Upper lobe of left lung (tissue), 4 donors: ENCODE measurements around the gene EVC2.

ENCODE experiments used
- POLR2AphosphoS5 ChIP-seq, 2 donors: sonication (generic); formaldehyde crosslinking; IDR thresholded peaks; one replicate each; pipeline ENCODE4 v1.5.1; 2017; ENCODE audit warnings: antibody characterized with exemption in 2 of 2
- TF ChIP-seq, protein P1 (sequence below), 6 experiments: fragments of 450-650 bp in 4 of 6; fragments of 200-600 bp in 2 of 6; sonication (generic) in 2 of 6; IDR thresholded peaks; one replicate each; pipeline ENCODE4 v1.5.1; 2016 to 2019; ENCODE audit warnings: antibody characterized with exemption in 6 of 6

- TF ChIP-seq, protein P1, sequence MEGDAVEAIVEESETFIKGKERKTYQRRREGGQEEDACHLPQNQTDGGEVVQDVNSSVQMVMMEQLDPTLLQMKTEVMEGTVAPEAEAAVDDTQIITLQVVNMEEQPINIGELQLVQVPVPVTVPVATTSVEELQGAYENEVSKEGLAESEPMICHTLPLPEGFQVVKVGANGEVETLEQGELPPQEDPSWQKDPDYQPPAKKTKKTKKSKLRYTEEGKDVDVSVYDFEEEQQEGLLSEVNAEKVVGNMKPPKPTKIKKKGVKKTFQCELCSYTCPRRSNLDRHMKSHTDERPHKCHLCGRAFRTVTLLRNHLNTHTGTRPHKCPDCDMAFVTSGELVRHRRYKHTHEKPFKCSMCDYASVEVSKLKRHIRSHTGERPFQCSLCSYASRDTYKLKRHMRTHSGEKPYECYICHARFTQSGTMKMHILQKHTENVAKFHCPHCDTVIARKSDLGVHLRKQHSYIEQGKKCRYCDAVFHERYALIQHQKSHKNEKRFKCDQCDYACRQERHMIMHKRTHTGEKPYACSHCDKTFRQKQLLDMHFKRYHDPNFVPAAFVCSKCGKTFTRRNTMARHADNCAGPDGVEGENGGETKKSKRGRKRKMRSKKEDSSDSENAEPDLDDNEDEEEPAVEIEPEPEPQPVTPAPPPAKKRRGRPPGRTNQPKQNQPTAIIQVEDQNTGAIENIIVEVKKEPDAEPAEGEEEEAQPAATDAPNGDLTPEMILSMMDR (IDR thresholded peaks at IDR 0.05), result no peak
- TF ChIP-seq POLR2AphosphoS5 (IDR thresholded peaks at IDR 0.05), result no peak
Observed at GRCh38 chr4:5720980-5721379, 12.6 kb upstream of the EVC2 start.
